Hindlimb muscle (tissue), 1 donor: ENCODE results near the gene CPSF4L. TPM values are rescaled to one million over a fixed set of nuclear protein-coding genes. Genes with fewer than 3 reads are reported as not detected.

ENCODE experiments used
- DNase-seq: peaks from one replicate; pipeline ENCODE4 v3.0.0-alpha.2; 2013
- polyA plus RNA-seq: library from polyadenylated mRNA; unstranded; fragments of 120-200 nt; gene quantifications from one replicate; pipeline ENCODE4 v1.2.1, GENCODE V29; 2013; ENCODE audit not compliant: insufficient read length

Gene CPSF4L
- polyA plus RNA-seq, 1 donor, result not detected

- peak; percentile 13 for DNase-seq
Measured at GRCh38 chr17:73231395-73231794, 30.3 kb downstream of the CPSF4L start.

GRCh38 chr17:73230088-73230487 lies 31.6 kb downstream of the CPSF4L start:
- DNase-seq, result no peak

DNA sequence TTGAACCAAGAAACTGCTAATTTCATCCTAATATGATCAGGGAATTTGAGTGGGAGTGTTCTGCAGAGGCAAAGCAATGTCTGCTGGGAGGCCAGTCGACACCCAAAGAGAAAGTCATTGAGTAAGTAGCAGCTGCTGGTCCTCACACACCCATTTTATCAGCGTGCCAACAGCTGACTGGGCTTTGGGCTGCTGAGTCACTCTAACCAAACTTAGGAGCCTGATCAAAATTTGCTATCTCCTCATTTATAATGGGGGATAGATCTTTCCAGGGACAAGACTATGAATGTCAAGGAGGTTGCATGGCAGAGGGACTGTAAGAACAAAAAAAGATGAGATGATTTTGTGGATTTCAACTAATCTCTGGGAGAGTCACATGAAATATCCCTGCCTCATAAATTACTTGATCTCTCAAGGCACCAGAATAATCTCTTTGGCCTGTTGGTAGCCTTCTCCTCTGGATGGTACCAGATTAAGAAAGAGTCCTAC lies 32.9 kb downstream of the CPSF4L start:
- peak; percentile 27 for DNase-seq

GRCh38 chr17:73227944-73228343 lies 33.7 kb downstream of the CPSF4L start:
- DNase-seq, result no peak

DNA sequence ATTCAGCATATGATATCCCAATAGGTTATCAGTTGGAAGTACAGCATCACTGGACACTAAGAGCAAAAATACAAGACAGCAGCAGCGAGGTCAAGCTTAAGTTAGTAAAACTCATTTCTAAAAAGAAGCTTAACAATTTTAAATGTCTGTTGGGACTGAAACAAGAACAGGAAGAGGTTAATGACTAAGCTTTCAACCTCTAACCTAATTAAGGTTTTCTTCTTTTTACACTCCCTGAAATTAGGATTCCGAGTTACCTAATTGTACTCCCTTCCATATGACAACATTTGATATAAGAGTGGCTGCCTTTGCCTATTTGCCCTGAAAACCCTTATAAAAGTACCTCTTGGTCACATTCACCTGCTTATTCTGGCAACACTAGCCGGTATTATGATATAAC lies 34.3 kb downstream of the CPSF4L start:
- no peak for DNase-seq

- DNase-seq, result no peak
Measured at GRCh38 chr17:73226556-73227172, 35.0 kb downstream of the CPSF4L start.

DNA sequence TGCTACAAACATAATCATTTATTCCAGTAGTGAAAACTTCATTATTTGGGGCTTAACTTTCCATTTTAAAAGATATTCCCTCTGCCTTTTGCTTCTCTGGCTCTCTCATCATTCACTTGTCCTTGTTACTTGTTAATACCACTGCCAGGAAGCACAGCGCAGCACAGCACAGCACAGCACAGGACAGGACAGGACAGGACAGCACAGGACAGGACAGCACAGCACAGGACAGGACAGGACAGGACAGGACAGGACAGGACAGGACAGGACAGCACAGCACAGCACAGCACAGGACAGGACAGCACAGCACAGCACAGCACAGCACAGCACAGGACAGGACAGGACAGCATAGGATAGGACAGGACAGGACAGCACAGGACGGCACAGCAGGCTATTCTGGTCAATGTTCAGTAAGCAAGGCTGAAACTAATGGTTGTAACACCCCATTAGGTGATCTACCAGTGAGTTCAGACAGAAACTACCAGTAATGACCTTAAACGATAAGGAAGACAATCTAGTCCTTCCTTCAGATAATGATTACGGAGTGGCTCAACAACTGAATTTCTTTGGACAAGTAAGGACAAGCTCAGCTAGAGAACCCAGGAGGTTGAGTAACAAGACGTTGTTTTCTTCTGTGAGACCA lies 36.9 kb downstream of the CPSF4L start:
- no peak for DNase-seq

DNA sequence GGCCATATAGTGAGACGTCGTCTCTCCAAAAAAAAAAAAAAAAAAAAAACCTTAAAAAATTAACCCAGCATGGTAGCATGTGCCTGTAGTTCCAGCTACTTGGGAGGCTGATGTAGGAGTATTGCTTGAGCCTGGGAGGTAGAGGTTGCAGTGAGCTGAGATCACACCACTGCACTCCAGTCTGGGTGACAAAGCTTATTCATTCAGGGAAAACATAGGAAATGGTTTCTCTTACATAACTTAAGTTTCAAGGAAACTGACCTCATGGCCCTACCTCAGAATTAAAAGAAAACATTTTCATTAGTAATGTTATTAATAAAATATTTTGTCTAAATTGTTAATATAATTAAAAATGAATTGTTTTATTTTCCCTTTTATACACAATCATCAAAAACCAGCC lies 37.4 kb downstream of the CPSF4L start:
- no peak for DNase-seq

- DNase-seq, result no peak
Measured at GRCh38 chr17:73223626-73224230, 38.0 kb downstream of the CPSF4L start.

- DNase-seq, result no peak
Measured at GRCh38 chr17:73215447-73215846, 46.2 kb downstream of the CPSF4L start.

DNA sequence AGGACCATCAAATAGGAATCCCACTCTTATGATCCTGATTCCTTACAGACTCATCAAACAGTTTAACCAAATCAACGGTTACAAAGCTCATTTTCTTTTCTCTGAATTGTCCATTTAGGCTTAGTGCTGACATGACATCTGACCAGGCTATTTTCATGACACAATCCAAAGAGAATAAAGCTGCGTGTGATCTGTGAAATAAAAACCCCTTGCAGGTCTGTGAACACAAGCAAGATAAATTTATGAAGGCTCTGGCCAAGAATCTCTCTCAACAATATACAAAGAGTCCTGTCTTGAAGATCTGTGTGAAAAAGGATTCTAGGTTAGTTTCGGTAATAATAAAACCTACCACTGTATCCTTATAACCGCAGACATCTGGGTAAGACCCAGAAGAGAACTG lies 46.8 kb downstream of the CPSF4L start:
- DNase-seq, result no peak

DNA sequence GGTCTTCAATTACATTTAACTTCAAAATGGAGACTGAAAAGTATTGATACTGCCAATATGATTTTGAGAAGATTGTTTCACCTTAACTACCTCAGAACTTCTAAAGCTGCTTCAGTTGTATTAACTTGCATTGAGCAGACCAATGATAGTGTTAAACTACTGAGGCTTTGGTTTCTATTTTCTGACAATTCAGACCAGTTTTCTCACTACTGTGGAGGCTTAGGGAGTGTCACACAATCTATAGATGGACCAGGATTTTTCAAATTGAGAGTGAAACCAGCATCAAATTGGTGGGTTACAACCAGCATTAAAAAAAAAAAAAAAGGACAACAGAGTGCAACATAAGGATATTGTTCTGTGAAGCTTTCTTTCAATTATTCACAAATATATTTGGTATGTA lies 47.7 kb downstream of the CPSF4L start:
- DNase-seq, result no peak

DNA sequence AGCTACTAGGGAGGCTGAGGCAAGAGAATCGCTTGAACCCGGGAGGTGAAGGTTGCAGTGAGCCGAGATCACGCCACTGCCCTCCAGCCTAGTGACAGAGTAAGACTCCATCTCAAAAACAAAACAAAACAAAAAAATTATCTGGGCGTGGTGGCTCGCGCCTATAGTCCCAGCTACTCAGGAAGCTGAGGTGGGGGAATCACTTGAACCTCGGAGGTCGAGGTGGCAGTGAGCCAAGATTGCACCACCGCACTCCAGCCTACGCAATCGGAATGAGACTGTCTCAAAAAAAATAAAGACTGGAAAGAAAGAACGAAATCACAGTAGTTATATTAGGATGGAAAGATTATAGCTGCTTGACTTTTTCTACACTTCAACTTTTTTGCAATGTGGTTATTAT lies 49.9 kb downstream of the CPSF4L start:
- no peak for DNase-seq

- DNase-seq, result no peak
Measured at GRCh38 chr17:73210002-73210678, 51.5 kb downstream of the CPSF4L start.

GRCh38 chr17:73209436-73209835 lies 52.2 kb downstream of the CPSF4L start:
- no peak for DNase-seq

- no peak for DNase-seq
Measured at GRCh38 chr17:73208139-73208827, 53.4 kb downstream of the CPSF4L start.

DNA sequence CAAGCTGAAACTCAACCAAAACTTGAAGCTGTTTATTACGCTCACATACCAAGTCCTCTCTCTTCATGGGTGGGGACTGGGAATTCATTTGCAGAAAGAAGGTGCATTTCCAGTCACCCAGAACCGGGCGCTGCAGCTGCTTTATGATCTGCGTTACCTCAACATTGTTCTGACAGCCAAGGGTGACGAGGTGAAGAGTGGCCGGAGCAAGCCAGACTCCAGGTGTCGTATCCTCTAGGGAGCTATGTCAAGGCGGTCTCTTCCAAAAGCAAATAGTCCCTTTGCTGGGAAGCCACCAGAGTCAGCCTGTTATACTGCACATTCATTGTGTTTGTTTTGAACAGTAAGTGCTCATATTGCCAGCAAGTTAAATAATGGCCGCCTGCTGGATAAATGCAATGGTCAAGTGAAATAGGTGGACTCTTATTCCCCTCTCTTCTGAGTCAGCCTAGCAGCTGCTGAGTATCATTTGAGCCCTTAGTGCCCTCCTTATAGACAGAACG lies 56.2 kb downstream of the CPSF4L start:
- no peak for DNase-seq

- no peak for DNase-seq
Measured at GRCh38 chr17:73203788-73204479, 57.7 kb downstream of the CPSF4L start.

- DNase-seq, result no peak
Measured at GRCh38 chr17:73203135-73203787, 58.4 kb downstream of the CPSF4L start.

DNA sequence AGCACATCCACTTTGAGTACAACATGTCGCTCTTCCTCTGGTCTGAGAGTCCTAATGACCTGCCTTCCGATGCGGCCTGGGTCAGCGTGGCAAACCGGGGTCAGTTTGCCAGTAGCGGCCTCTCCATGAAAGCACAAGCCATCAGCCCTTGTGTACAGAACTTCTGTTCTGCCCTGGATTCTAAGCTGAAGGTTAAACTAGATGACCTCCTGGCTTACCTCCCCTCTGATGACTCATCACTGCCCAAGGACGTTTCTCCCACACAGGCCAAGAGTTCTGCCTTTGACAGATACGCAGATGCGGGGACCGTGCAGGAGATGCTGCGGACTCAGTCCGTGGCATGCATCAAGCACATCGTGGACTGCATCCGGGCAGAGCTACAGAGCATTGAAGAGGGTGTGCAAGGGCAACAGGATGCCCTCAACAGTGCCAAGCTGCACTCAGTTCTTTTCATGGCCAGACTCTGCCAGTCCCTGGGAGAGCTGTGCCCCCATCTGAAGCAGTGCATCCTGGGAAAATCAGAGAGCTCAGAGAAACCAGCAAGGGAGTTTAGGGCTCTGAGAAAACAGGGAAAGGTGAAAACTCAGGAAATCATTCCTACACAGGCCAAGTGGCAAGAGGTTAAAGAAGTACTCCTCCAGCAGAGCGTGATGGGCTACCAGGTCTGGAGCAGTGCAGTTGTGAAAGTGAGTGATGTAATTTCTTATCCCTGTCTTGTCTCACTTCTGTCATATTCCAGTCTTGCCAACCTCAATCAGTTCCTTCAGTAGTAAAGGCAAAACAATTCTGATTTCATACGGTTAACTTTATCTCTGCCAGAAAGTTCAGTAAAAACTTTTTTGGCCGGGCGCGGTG lies 60.2 kb downstream of the CPSF4L start:
- no peak for DNase-seq
